Suppressor macrophage (primary cell): ENCODE data around the gene RECK.

ENCODE experiments used
- DNase-seq, 4 experiments: peaks; one replicate each; pipeline ENCODE4 v3.0.0-alpha.2; 2020 to 2022

RECK gene

DNA sequence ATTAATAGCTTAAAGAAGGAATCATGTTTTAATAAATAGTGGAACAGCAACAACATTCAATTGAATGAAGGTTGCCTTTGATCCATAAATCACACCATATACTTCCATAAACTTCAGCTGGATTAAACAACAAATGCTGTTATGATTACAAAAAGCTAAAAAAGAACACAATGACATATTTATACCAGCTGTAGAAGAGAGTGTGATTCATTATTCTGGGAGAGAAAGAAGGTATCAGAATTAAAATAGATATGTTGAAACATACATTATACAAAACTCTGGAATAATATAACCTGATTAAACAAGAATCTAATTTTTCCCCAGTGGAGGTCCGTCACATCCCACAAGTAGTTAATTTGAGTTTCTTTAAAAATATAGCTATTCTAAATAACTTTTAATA, 7.5 kb upstream of the RECK start:
- no peak for DNase-seq

GRCh38 chr9:36029765-36030528, 6.8 kb upstream of the RECK start:
- peak; percentile 39 to 91 (median 69) for DNase-seq

- no peak for DNase-seq
These were observed 5.8 kb upstream of the RECK start for GRCh38 chr9:36030871-36031270.

DNA sequence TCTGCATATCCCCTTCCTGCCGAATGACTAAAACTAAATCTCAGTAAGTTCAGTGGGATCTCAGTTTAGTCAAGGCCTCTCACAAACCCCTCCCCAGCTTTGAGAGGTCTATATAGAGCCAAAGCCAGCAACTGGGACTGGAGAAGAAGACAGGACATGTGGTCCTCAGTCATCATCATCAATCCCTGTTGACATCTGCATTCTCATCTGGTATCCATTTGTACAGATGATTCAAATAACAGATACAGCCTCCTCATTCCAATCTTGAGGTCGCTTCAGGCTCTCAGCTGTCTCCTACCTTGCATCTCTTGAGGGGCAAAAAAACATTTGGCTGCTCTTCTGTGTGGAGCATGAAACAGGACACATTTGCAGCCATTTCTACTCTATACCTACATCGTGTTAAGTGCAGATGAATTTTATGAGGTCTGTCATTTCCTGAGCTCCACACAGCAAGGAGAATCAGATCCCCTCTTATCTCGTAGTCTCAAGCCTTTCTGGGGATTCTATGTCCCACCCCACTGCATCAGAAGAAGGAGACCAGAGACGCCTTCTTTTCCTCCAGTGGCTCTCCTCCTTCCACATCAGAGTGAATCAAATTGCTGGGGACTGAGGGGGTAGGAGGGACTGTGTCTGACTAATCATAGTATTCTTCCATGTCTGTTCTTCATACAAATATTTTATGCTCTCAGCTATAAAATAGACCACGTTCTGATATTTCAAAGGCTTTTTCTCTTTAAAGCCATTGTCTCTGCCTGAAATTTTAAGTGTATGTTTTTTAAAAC, 4.7 kb upstream of the RECK start:
- DNase-seq, result no peak

- DNase-seq, result no peak
These were observed 2.9 kb upstream of the RECK start for GRCh38 chr9:36033788-36034187.

- no peak for DNase-seq
These were observed 2.5 kb upstream of the RECK start for GRCh38 chr9:36034234-36034633.

- no peak for DNase-seq
These were observed 1.7 kb upstream of the RECK start for GRCh38 chr9:36035006-36035405.

GRCh38 chr9:36036253-36036779, 397 bp upstream of the RECK start:
- DNase-seq, result no peak

DNA sequence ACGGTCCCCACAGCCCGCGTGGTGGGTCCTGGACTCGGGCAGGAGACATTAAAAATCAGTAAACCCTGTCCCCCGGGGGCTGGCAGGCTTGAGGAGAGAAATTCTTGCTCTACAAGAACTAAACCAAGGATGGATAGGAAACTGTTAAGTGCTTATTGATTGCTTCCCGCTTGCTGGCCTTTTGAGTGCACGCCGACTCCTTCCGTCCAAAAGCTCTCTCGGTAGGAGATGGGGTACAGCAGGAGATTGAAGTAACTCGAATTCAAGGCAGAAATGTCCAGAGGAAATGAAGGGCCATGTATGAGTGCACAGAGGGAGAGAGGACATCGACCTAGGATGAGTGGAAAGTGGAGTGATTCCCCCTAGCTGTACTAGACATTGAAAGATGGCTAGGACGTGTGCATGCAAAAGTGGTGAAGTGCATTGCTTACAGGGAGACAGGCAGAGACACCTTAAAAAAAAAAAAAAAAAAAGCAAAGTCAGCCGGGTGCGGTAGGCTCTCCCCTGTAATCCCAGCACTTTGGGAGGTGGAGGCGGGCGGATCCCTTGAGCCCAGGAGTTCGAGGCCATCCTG, 923 bp downstream of the RECK start:
- peak in 3 of 4 experiments; percentile 25 to 40 (median 34) for DNase-seq

DNA sequence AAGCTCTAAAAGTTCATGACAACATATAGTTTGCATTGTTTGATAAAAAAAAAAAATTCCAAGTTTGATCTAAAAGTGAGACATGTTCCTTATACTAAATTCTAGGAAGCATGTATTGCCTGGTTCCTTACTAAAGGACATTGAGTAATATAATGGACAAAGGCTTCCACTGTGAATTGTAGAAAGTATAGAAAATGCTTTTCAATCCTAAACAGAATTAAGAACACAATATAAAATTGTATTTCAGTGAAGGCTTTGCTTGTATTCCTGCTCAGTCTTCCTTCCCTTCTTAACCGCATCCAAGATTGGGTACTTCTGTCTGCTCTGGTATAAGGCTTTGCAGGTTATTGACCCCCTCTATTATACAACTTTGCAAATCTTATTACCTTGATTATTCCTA, 2.4 kb downstream of the RECK start:
- no peak for DNase-seq

- no peak for DNase-seq
These were observed 3.0 kb downstream of the RECK start for GRCh38 chr9:36039696-36040095.

DNA sequence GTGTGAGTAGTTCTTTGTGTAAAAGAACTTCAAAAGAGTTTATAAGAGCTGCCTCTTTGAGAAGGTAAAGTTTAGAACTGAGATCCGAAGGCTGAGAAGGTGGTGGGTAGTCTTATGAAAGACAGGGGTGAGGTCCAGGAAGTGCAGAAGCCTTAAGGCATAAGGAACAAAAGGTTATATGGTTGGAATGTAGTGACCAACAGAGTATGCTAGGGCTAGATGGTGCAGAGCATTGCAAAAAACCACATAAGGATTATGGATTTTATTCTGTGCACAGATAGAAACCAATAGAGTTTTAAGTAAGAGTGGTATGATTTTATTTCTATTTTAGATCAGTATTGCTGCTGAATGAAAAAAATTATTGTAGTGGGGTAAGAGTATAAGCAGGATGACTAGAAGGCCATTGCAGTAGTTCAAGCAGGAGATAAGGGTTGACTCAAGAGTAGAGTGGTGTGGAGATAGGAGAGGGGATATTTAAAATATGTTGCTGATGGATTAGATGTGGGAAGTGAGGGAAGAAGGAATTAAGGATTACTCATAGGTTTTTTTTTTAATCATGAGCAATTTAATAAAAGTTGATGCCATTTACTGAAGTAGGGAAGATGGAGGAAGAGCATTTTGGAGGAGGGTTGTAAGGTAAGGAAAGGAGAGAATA, 3.7 kb downstream of the RECK start:
- no peak for DNase-seq

DNA sequence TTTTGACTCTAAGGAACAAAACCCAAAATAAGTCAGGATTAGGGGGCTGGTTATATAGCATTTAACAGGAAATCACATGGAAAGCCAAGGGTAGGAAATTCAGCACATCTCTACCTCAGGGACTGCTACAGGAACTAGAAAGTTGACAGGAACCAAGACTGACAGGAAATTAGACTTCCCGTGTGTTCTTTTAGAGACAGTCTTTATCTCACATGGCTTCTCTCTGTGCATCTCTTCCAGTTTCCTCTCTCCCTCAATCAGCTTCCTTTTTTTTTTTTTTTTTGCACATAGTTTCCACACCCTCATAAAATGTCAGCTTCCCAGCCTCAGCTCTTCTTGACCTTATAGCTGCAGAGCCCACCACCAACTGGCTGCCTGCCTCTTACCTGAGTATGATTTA, 4.8 kb downstream of the RECK start:
- DNase-seq, result peak; percentile 13 to 65 (median 42)

DNA sequence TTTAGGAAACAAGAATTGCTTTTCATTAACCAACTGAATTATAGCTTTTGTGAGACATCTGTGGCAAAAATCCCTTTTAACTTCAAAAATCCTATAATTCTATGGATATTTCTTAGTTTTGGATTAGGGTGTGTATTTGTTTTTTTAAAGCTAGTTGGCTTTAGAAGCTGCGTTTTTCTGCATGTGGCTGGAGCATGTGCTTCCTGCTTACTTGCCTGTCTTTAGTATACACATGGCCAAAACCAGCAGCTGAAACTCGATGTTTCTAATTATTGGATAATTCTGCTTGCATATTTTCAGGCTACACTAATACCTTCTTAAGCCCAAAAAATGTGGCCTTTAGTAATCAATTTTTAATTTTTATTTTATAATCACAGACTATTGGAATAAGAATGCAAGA, 8.9 kb downstream of the RECK start:
- DNase-seq, result no peak

- DNase-seq, result no peak
These were observed 10.2 kb downstream of the RECK start for GRCh38 chr9:36046923-36047322.

GRCh38 chr9:36049408-36049807, 12.7 kb downstream of the RECK start:
- DNase-seq, result no peak

GRCh38 chr9:36050476-36050875, 13.8 kb downstream of the RECK start:
- no peak for DNase-seq

- DNase-seq, result no peak
These were observed 14.6 kb downstream of the RECK start for GRCh38 chr9:36051317-36051716.

DNA sequence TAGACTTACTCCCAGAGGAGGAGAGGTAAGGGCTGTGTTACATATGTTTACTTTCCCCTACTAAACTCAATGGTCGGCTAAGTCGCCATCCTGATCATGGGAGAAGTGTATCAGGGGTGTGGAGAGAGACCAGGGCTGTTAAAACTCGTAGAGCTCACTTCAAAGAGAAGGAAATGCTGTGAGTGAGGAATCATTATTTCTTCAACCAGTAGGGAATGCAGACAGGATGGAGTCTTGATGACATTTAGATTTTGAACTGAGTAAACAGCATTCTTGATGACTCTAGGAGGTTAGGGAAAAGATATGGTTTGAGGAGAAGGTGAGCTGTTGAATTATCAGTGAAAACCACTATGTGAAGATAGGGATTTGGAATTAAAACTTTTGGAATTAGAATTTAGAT, 17.3 kb downstream of the RECK start:
- DNase-seq, result no peak

GRCh38 chr9:36056896-36057295, 20.2 kb downstream of the RECK start:
- no peak for DNase-seq

- no peak for DNase-seq
These were observed 27.2 kb downstream of the RECK start for GRCh38 chr9:36063804-36064447.

DNA sequence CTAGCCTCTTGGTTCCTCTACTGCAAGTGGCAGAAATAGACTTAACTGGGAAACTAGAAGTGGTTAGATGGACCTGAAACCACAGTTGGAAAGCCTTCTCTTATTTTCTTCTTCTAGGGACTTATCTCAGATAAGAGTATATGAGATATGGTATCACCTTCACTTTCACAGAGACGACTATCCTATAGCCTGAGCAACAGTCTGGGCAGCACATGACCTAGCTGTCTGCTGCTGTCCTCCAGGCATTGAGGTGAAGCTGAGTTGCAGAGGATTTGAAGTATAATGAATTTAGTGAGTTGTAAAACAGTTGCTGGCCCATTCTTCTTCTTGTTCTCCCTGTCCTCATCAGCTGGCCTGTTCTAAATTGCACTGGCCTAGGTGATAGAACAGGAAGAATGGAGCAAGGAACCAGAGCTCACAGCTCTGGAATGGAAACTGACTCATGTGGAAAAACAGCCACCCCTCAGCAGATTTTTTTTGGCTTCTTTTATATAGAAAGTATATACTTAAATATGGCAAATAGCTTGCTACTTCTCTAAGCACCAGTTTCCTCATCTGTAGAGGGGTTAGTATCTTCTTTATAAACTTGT, 27.8 kb downstream of the RECK start:
- peak in 3 of 4 experiments; percentile 3 to 13 (median 10) for DNase-seq
